ENCODE measurements around the gene DNAJC10. TPM values are rescaled to one million over a fixed set of nuclear protein-coding genes. Genes with fewer than 3 reads are reported as not detected.
"Not testable (repeated sequence)": the region's sequence is repeated elsewhere in the genome, so short reads cannot be mapped to it uniquely, and the experiment has no call there.

The DNAJC10 gene
- total RNA-seq, 1 donor from 2014 or later = 110 TPM

- no peaks in the 10 kb centered on the region for H3K27me3 Mint-ChIP-seq
- TF ChIP-seq CTCF (conservative IDR thresholded peaks at IDR 0.05) = no peak
- no peaks in the 10 kb centered on the region for H3K4me1 Mint-ChIP-seq (ENCODE audit: unreplicated experiment)
- peaks cover 54% of the 10 kb centered on the region for H3K36me3 Mint-ChIP-seq
- no peaks in the 10 kb centered on the region for H3K9me3 Mint-ChIP-seq
- H3K4me3 Mint-ChIP-seq = no peak overlapping the region
- DNase-seq (ENCODE audit: extremely low spot score, unreplicated experiment) = no peak
- no peak overlapping the region for H3K27ac Mint-ChIP-seq
These were observed 50.6 kb downstream of the DNAJC10 start for GRCh38 chr2:182766626-182767025.

DNA sequence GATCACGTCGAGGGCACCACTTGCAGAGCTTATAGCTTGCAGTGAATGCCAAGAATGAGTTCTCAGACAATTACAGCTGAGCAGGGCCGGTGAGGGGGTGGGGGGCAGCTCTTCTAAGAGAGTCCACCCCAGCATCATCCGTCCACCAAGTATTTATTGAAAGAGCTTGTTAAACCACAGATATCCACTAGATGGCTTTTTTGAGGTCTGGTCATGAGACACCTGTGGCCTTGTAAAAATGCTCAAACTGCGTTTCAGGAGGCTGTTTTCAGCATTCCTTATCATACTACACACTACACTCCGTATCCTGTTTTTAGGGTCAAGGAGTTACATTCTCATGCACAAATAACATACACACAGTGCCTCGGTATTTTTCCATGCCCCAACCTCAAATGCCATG lies 51.5 kb downstream of the DNAJC10 start:
- no peaks in the 10 kb centered on the region for H3K4me1 Mint-ChIP-seq (ENCODE audit: unreplicated experiment)
- H3K27me3 Mint-ChIP-seq = no peaks in the 10 kb centered on the region
- peaks cover 60% of the 10 kb centered on the region for H3K36me3 Mint-ChIP-seq
- no peaks in the 10 kb centered on the region for H3K9me3 Mint-ChIP-seq
- DNase-seq (ENCODE audit: extremely low spot score, unreplicated experiment) = no peak
- H3K27ac Mint-ChIP-seq = no peak overlapping the region
- peak; percentile 72 for TF ChIP-seq CTCF (conservative IDR thresholded peaks at IDR 0.05)
- no peak overlapping the region for H3K4me3 Mint-ChIP-seq

DNA sequence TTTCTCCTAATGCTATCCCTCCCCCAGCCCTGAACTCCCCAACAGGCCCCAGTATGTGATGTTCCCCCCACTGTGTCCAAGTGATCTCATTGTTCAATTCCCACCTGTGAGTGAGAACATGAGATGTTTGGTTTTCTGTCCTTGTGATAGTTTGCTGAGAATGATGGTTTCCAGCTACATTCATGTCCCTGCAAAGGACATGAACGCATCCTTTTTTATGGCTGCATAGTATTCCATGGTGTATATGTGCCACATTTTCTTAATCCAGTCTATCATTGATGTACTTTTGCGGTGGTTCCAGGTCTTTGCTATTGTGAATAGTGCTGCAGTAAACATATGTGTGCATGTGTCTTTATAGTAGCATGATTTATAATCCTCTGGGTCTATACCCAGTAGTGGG lies 52.9 kb downstream of the DNAJC10 start:
- not testable (repeated sequence) for H3K27me3 Mint-ChIP-seq; DNase-seq (ENCODE audit: extremely low spot score, unreplicated experiment); H3K4me3 Mint-ChIP-seq; H3K27ac Mint-ChIP-seq; H3K9me3 Mint-ChIP-seq; H3K4me1 Mint-ChIP-seq (ENCODE audit: unreplicated experiment)
- peaks cover 67% of the 10 kb centered on the region for H3K36me3 Mint-ChIP-seq

GRCh38 chr2:182779323-182779722 lies 63.3 kb downstream of the DNAJC10 start:
- TF ChIP-seq CTCF (conservative IDR thresholded peaks at IDR 0.05) = no peak
- DNase-seq (ENCODE audit: extremely low spot score, unreplicated experiment) = no peak
- Mint-ChIP-seq H3K36me3 (peaks cover 34% of the 10 kb centered on the region), H3K27ac (no peak overlapping the region), H3K4me3 (no peak overlapping the region), H3K4me1 (ENCODE audit: unreplicated experiment) (peaks cover 4% of the 10 kb centered on the region), H3K27me3 (no peaks in the 10 kb centered on the region), H3K9me3 (no peaks in the 10 kb centered on the region)

DNA sequence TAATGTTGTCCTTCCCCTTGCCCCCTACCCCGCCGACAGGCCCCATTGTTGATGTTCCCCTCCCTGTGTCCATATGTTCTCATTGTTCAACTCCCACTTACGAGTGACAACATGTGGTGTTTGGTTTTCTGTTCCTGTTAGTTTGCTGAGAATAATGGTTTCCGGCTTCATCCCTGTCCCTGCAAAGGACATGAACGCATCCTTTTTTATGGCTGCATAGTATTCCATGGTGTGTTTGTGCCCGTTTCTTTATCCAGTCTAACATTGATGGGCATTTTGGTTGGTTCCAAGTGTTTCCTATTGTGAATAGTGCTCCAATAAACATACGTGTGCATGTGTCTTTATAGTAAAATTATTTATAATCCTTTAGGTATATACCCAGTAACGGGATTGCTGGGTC lies 65.0 kb downstream of the DNAJC10 start:
- not testable (repeated sequence) for DNase-seq (ENCODE audit: extremely low spot score, unreplicated experiment); H3K27me3 Mint-ChIP-seq; H3K27ac Mint-ChIP-seq; H3K4me1 Mint-ChIP-seq (ENCODE audit: unreplicated experiment); H3K4me3 Mint-ChIP-seq; H3K9me3 Mint-ChIP-seq
- H3K36me3 Mint-ChIP-seq = peaks cover 30% of the 10 kb centered on the region

DNA sequence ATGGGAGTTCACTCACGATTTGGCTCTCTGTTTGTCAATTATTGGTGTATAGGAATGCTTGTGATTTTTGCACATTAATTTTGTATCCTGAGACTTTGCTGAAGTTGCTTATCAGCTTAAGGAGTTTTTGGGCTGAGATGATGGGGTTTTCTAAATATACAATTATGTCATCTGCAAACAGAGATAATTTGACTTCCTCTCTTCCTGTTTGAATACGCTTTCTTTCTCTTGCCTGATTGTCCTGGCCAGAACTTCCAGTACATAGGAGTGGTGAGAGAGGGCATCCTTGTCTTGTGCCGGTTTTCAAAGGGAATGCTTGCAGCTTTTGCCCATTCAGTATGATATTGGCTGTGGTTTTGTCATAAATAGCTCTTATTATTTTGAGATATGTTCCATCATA lies 66.6 kb downstream of the DNAJC10 start:
- H3K4me1 Mint-ChIP-seq (ENCODE audit: unreplicated experiment); H3K4me3 Mint-ChIP-seq; H3K9me3 Mint-ChIP-seq; H3K27ac Mint-ChIP-seq; H3K27me3 Mint-ChIP-seq; DNase-seq (ENCODE audit: extremely low spot score, unreplicated experiment): not testable (repeated sequence)
- H3K36me3 Mint-ChIP-seq = peaks cover 28% of the 10 kb centered on the region

DNA sequence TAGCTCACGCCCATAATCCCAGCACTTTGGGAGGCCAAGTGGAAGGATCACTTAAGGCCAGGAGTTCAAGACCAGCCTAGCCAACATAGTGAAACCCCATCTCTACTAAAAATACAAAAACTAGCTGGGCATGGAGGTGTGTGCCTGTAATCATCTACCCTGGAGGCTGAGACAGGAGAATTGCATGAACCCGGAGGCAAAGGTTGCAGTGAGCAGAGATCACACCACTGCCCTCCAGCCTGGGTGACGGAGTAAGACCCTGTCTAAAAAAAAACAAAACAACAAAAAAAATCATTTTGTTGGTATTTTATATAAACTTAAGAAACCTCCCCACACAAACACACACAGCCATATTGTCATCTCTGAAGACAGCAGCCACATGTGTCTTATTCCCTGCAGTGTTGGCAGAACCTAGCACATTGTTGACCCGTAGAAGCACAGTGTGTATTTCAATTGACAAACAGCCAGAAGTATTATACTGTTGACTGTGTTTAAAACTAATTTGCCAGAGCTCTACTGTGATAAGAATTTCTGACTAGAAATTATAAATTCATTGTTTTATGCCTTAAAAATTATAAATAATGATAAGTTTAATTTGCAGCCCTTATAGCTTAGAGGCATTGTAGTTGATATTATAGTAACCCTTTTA lies 68.1 kb downstream of the DNAJC10 start:
- DNase-seq (ENCODE audit: extremely low spot score, unreplicated experiment) = no peak
- peaks cover 7% of the 10 kb centered on the region for H3K4me1 Mint-ChIP-seq (ENCODE audit: unreplicated experiment)
- H3K27me3 Mint-ChIP-seq = no peaks in the 10 kb centered on the region
- H3K27ac Mint-ChIP-seq = no peak overlapping the region
- no peaks in the 10 kb centered on the region for H3K9me3 Mint-ChIP-seq
- H3K4me3 Mint-ChIP-seq = no peak overlapping the region
- TF ChIP-seq CTCF (conservative IDR thresholded peaks at IDR 0.05) = no peak
- H3K36me3 Mint-ChIP-seq = peaks cover 16% of the 10 kb centered on the region

Measured in type B pancreatic cell (in vitro differentiated cells).